Measurements from ENCODE around the gene KCMF1.

DNA sequence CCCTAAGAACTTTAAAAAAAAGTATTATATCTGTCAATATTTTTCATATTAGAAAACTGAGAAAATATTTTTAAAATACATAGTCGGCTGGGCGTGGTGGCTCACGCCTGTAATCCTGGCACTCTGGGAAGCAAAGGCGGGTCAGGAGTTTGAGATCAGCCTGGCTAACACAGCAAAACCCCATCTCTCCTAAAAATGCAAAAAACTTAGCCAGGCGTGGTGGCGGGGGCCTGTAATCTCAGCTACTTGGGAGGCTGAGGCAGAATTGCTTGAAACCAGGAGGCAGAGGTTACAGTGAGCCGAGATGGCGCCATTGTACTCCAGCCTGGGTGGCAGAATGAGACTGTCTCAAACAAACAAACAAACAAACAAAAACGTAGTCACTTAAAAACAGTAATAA is 5.1 kb upstream of the KCMF1 start:
- TF ChIP-seq CTCF (IDR thresholded peaks at IDR 0.05; ENCODE audit: insufficient read depth, low read length, poor library complexity, severe bottlenecking) (no peak), EZH2phosphoT487 (conservative IDR thresholded peaks at IDR 0.05; ENCODE audit: low read length) (no peak)
